ENCODE measurements around the gene EVI5L. TPM values are rescaled to one million over a fixed set of nuclear protein-coding genes. Genes with fewer than 3 reads are reported as not detected.

Gene EVI5L
- total and polyA plus RNA-seq, 2 of the 8 experiments (the other 6 are each of a cell fraction or from before 2014, with no cell fraction given), result 7.2 to 11.0 TPM

- no peak overlapping the region for H3K56ac ChIP-seq (replicated peaks; ENCODE audit: insufficient read length, low read depth, low read length)
- no peak overlapping the region for H2BK20ac ChIP-seq (ENCODE audit: low read length)
- CTCF ChIA-PET (ENCODE audit: partially characterized antibody), result interaction anchor here (0.6 to 6.1 kb wide), 4 partner anchors 11 to 33 kb away, joined by 3 to 37 read pairs (median 6); no protein-coding TSS in a partner anchor
- H4K20me1 ChIP-seq (replicated peaks in 1 of 2; ENCODE audit: control insufficient read depth in 1 of 2, insufficient read depth in 2 of 2, low read length in 2 of 2), result peaks cover 0 to 7% of the 10 kb centered on the region in 2 experiments
- no peaks in the 10 kb centered on the region for H3K79me1 ChIP-seq (ENCODE audit: low read depth, low read length)
- POLR2A ChIA-PET (ENCODE audit: partially characterized antibody), result interaction anchor here (0.7 kb wide), 1 partner anchor 11 kb away, joined by 3 read pairs; no protein-coding TSS in a partner anchor
- no peaks in the 10 kb centered on the region for H3K9me3 ChIP-seq (ENCODE audit: insufficient read depth in 2 of 2, low read depth in 1 of 2, low read length in 1 of 2)
- FAIRE-seq (no peak), DNase-seq (ENCODE audit: low read depth in 1 of 2, low spot score in 2 of 2) (no peak)
- no peak overlapping the region; the same call in 1 of the 2 replicates for H4K8ac ChIP-seq (ENCODE audit: extremely low read depth, insufficient read depth, low read length)
- H3K14ac ChIP-seq (ENCODE audit: insufficient read length), result no peak overlapping the region
- no peak overlapping the region for H2BK15ac ChIP-seq (ENCODE audit: low read length)
- H2BK120ac ChIP-seq (replicated peaks; ENCODE audit: low read depth, low read length), result no peak overlapping the region
- H3K79me2 ChIP-seq (ENCODE audit: control insufficient read depth in 1 of 2, insufficient read depth in 2 of 2, low read length in 2 of 2), result no peaks in the 10 kb centered on the region
- H2AK5ac ChIP-seq (ENCODE audit: low read depth, low read length), result no peak overlapping the region
- no peak overlapping the region for H3K4ac ChIP-seq (replicated peaks; ENCODE audit: insufficient read length, low read depth, low read length)
- H3K4me3 ChIP-seq (ENCODE audit: extremely low read depth in 1 of 4, insufficient read depth in 2 of 4, low read depth in 3 of 4, low read length in 4 of 4), result no peak overlapping the region
- WGBS, 2 experiments (ENCODE audit: extremely low coverage in 1 of 2, insufficient coverage in 1 of 2, insufficient read length in 1 of 2, insufficient replicate concordance in 2 of 2, low coverage in 1 of 2, low lambda C conversion rate in 2 of 2, missing lambda C conversion rate in 1 of 2), result 93% methylated on average over 21 of the region's 25 CpGs; no CpG with 5 or more reads in 1 of the 2 experiments
- no peak overlapping the region for H3K23ac ChIP-seq (ENCODE audit: insufficient read length)
- no peak overlapping the region for H4K5ac ChIP-seq (ENCODE audit: insufficient read length, low read depth, low read length)
- no peaks in the 10 kb centered on the region for H3K36me3 ChIP-seq (ENCODE audit: control insufficient read depth in 2 of 4, insufficient read depth in 4 of 4, low read length in 3 of 4)
- H3K9ac ChIP-seq (replicated peaks in 1 of 4; ENCODE audit: extremely low read depth in 1 of 4, low read depth in 3 of 4, low read length in 3 of 4), result no peak overlapping the region
- 0 out of 2 replicates have a peak, but pooled peaks cover 2% of the 10 kb centered on the region for H3K23me2 ChIP-seq (ENCODE audit: low read depth, low read length)
- H3K27me3 ChIP-seq (replicated peaks in 1 of 4; ENCODE audit: control insufficient read depth in 3 of 4, extremely low read depth in 1 of 4, insufficient read depth in 3 of 4, low read length in 3 of 4), result peaks cover 0 to 2% (median 0%) of the 10 kb centered on the region in 4 experiments; a peak in 1 of 7 replicates
- H2AFZ ChIP-seq (ENCODE audit: low read length), result no peak overlapping the region
- H3K27ac ChIP-seq (ENCODE audit: low read depth, low read length), result no peak overlapping the region
- H2BK12ac ChIP-seq (ENCODE audit: low read depth, low read length), result no peak overlapping the region
- peaks cover 0 to 7% (median 3%) of the 10 kb centered on the region in 4 experiments; a peak in 5 of 7 replicates for H3K4me1 ChIP-seq (replicated peaks in 1 of 4; ENCODE audit: control insufficient read depth in 3 of 4, insufficient read depth in 4 of 4, low read length in 3 of 4)
- H2BK5ac ChIP-seq (ENCODE audit: low read depth, low read length), result no peak overlapping the region
- H4K91ac ChIP-seq (replicated peaks; ENCODE audit: insufficient read length, low read length), result no peak overlapping the region
- no peak overlapping the region for H3K4me2 ChIP-seq (ENCODE audit: insufficient read depth in 1 of 2, low read depth in 2 of 2, low read length in 2 of 2)
- H3K18ac ChIP-seq (ENCODE audit: extremely low read depth, low read length), result no peak overlapping the region
- TF ChIP-seq CBX8 (IDR thresholded peaks at IDR 0.05; ENCODE audit: borderline replicate concordance, low read depth, low read length) (no peak), ASH2L (IDR thresholded peaks at IDR 0.05; ENCODE audit: low read length) (no peak), E2F6 (IDR thresholded peaks at IDR 0.05) (no peak)
- TF ChIP-seq, protein P1, sequence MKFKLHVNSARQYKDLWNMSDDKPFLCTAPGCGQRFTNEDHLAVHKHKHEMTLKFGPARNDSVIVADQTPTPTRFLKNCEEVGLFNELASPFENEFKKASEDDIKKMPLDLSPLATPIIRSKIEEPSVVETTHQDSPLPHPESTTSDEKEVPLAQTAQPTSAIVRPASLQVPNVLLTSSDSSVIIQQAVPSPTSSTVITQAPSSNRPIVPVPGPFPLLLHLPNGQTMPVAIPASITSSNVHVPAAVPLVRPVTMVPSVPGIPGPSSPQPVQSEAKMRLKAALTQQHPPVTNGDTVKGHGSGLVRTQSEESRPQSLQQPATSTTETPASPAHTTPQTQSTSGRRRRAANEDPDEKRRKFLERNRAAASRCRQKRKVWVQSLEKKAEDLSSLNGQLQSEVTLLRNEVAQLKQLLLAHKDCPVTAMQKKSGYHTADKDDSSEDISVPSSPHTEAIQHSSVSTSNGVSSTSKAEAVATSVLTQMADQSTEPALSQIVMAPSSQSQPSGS (IDR thresholded peaks at IDR 0.05; ENCODE audit: low read length), result no peak
- TF ChIP-seq, protein P2, sequence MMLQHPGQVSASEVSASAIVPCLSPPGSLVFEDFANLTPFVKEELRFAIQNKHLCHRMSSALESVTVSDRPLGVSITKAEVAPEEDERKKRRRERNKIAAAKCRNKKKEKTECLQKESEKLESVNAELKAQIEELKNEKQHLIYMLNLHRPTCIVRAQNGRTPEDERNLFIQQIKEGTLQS (IDR thresholded peaks at IDR 0.05; ENCODE audit: insufficient read depth, low read depth, low read length), result no peak
Measured at GRCh38 chr19:7850000-7850813, 20.2 kb downstream of the EVI5L start.
